Stimulated activated CD4-positive, alpha-beta T cell treated with anti-CD3 and anti-CD28 coated beads, TNF-alpha, amount 100 ng/mL, for 24 hours (primary cell): ENCODE measurements around the gene MYH11.

Experiments
- DNase-seq, 3 experiments: peaks; one replicate each; pipeline ENCODE4 v3.0.0-alpha.2; 2020; ENCODE audit warnings: low read depth in 3 of 3

The MYH11 gene

GRCh38 chr16:15856901-15857698 is at the start of gene MYH11:
Gene MYH11, minus strand, starts transcription at chr16:15857028. Its CDS starts 18,776 bp downstream, at chr16:15838252.
- DNase-seq, result no peak

- no peak for DNase-seq
Measured at GRCh38 chr16:15906439-15906838, 49.6 kb upstream of the MYH11 start.

DNA sequence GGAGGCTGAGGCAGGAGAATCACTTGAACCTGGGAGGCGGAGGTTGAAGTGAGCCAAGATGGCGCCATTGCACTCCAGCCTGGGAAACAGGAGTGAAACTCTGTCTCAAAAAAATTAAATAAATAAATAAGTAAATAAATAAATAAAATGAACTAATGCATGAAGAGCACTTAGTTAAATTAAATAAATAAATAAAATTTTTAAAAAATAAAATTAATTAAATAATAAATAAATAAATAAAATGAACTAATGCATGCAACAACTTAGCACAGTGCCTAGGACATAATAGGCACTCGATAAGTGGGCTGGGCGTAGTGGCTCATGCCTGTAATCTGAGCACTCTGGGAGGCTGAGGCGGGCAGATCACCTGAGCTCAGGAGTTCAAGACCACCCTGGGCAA is 47.1 kb upstream of the MYH11 start:
- DNase-seq, result no peak

DNA sequence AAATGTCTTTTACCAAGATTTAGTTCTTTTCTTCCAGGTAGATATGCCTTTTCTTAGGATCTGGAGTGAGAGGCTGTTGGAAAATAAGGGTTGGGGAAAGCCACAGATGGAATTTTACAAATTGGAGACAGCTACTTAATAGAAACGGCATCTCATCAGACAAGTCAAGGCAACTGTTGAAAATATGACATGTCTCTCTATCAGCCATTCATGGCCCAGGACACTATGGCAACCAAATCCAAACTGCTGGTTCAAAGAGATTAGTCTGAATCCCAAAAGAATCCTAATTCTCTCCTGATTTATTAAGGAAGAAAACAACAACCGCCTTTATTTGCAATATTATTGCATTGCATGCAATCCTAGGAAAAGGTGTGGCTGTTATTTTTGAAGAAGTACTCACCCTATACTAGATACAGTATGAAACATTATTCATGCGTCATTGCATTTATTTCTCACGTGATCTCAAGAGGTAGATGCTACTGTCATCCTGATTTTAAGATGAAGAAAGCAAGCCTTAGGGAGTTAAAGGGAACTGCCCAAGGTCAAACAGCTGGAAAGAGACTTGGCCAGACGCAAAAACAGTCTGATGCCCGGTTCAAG is 44.2 kb upstream of the MYH11 start:
- DNase-seq, result no peak

DNA sequence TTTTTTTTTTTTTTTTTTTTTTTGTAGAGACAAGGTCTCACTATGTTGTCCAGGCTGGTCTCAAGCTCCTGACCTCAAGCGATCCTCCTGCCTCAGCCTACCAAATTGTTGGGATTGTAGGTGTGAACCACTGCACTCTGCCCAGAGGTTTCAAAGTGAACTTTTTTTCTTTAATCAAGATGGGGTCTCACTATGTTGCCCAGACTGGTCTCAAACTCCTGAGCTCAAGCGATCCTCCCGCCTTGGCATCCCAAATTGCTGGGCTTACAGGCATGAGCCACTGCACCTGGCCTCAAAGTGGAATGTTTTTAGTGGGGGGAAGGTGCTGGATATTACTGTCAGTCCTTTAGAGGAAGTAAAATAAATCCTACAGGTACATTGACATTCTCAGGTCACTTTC is 43.5 kb upstream of the MYH11 start:
- no peak for DNase-seq

DNA sequence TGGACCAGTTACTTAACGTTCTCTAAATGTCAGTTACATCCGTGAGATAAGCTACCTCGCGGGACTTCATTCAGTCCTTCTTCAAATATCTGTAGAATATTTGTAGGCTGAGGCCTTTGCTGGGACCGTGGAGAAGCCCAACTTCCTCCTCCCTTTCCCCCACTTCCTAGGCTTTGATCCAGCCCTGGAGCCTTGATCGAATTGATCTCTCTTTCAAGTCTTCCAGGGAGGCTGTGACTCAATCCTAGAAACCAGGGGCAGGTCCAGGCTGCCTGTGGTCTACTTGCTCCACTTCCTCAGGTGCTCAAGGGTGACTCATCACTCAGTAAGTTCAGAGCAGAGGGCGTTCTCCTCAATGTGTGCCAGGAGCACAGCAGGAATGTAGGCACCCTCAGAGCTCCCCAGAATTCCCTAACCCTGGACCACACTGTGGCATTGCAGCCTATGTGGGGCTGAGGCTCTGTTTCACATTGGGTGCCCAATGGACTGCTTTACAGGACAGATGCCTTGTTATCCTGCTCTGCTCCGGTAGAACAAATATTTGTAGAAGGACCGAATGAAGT is 42.8 kb upstream of the MYH11 start:
- peak in 1 of 3 experiments; percentile 50 for DNase-seq

GRCh38 chr16:15898654-15899053 is 41.8 kb upstream of the MYH11 start:
- no peak for DNase-seq

GRCh38 chr16:15897834-15898254 is 41.0 kb upstream of the MYH11 start:
- DNase-seq, result peak in 1 of 3 experiments; percentile 39

- DNase-seq, result no peak
Measured at GRCh38 chr16:15897121-15897780, 40.4 kb upstream of the MYH11 start.

GRCh38 chr16:15894571-15895374 is 37.9 kb upstream of the MYH11 start:
- no peak for DNase-seq

GRCh38 chr16:15891508-15891907 is 34.7 kb upstream of the MYH11 start:
- no peak for DNase-seq

DNA sequence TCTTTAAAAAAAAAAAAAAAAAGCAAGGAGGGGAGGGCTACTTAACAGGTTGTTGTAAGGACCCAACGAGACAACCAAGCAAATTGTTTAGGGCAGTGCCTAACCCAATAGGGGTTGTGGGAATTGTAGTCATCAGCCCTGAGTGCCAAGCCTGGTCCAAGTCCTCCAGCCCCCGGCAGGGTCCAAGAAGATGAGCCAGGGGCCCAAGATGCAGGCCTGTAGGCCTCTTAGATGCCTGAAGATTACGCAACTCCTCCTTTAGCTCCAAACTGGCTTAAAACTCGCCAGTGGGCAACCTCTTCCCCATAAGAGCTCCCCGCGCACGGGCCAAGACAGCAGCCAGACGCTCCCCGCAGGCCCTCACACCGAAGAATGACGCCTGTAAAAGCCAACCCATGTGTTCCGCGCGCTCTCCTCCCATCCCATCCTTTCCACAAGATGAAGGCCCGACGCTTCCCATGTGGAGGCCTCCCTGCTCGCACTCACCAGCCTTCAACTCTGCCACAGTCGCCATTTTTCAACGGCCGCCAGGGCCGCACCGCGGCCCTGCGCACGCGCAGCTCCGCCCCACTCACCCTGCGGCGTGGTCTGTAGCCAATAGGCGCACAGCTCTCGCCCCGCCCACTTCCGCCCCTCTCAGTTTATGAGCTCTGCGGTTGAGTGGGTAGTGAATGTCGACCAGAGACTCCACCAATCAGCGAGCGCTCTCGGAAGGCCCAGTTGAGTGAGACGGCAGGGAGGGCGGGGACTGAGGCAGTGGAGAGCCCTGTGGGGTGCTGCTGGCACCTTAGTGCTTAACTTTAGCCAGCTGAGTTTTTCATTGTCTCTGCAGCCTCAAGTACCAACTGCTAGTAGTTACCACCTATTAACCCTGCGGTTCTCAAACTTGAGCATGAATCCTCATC is 31.5 kb upstream of the MYH11 start, which contains the start of gene CEP20:
Gene CEP20, minus strand, starts transcription at position 532 of the 905 bp plus-strand sequence. Its CDS starts 18 bp downstream, at position 514.
- peak; percentile 99 to 100 (median 100) for DNase-seq

DNA sequence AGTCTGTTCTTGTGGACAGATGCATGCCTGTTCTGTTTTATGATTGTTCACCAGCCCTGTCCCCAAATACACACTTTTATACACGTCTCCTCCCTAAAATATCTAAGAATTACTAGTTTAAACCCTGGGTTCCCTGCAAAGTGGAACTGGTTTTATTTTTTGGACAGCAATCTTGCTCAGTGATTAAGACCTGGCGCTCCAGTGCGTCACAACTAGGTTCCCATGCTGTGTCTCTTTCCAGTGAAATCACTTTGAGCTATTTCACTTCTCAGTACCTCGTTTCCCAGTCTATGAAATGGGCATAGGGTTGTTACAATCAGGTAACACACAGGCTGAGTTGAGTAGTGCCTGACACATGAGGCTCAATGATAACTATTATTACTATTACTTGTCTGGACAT is 30.5 kb upstream of the MYH11 start:
- DNase-seq, result no peak

- no peak for DNase-seq
Measured at GRCh38 chr16:15886078-15886477, 29.2 kb upstream of the MYH11 start.

DNA sequence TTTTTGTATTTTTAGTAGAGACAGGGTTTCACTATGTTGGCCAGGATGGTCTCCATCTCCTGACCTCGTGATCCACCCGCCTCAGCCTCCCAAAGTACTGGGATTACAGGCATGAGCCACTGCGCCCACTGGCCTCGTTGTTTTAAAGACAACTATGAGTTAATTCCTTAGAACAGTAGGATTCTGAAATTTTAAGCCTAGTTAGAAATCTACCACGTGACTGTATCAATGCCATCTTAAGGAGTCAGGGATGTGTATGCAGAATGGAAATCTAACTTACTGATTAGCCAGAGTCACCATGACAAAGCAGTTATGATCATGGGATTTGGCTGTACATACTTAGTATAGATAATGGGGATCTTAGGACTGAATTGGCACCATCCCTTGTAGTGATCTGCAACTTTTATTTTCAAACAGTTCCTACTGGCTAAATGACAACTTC is 28.8 kb upstream of the MYH11 start:
- no peak for DNase-seq

- DNase-seq, result no peak
Measured at GRCh38 chr16:15882563-15882962, 25.7 kb upstream of the MYH11 start.

DNA sequence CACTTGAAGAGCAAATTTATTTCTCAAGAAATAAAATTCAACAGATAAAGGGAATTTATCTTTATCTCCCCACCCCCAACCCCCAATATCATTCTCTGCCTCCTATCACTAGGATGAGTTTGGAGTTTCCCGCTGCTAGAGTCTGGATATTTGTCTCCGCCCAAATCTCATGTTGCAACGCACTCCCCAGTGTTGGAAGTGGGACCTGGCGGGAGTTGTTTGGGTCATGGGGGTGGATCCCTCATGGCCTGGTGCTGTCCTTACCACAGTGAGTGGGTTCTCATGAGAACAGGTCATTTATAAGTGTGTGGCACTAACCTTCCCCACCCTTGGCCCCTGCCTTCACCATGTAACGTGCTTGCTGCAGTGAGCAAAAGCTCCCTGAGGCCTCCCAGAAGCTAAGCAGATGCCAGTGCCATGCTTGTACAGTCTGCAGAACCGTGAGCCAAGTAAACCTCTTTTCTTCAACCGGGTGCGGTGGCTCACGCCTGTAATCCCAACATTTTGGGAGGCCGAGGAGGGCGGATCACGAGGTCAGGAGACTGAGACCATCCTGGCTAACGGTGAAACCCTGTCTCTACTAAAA is 25.1 kb upstream of the MYH11 start:
- DNase-seq, result no peak

- no peak for DNase-seq
Measured at GRCh38 chr16:15880434-15881308, 23.8 kb upstream of the MYH11 start.

GRCh38 chr16:15879255-15879811 is 22.5 kb upstream of the MYH11 start:
- no peak for DNase-seq
